ENCODE data around the gene LGI4.

GRCh38 chr19:35150445-35150844 lies 15.6 kb upstream of the LGI4 start:
- TF ChIP-seq EZH2 (IDR thresholded peaks at IDR 0.05; ENCODE audit: borderline replicate concordance, low read depth, low read length, poor library complexity, severe bottlenecking): no peak
- TF ChIP-seq CTCF (conservative IDR thresholded peaks at IDR 0.05; ENCODE audit: low read depth, low read length): no peak

All from A673 (cell line).